Peyer's patch (tissue), 4 donors: ENCODE data around the gene IL17A.

Experiments
- CTCF ChIP-seq, 6 experiments: fragments of 450-650 bp in 4 of 6; fragments of 200-600 bp in 2 of 6; sonication (generic) in 1 of 6; IDR thresholded peaks; one replicate each; pipeline ENCODE4 v1.5.1; 2017 to 2019; ENCODE audit warnings: antibody characterized with exemption in 6 of 6, mild to moderate bottlenecking in 3 of 6, moderate library complexity in 1 of 6
- POLR2A ChIP-seq, 2 donors: fragments of 450-650 bp; IDR thresholded peaks; one replicate each; pipeline ENCODE4 v1.5.1; 2017; ENCODE audit warnings: antibody characterized with exemption in 2 of 2, mild to moderate bottlenecking in 2 of 2, moderate library complexity in 2 of 2

GRCh38 chr6:52201046-52201445 is 14.9 kb downstream of the IL17A start:
- TF ChIP-seq POLR2A (IDR thresholded peaks at IDR 0.05) (no peak), CTCF (IDR thresholded peaks at IDR 0.05) (no peak)
